Activated T-cell treated with anti-CD3 and anti-CD28 coated beads, Interleukin-2, amount 50 U/mL, for 4 hours (primary cell): ENCODE data around the gene CLOCK. TPM values are rescaled to one million over a fixed set of nuclear protein-coding genes. Genes with fewer than 3 reads are reported as not detected.

Experiments used
- ATAC-seq, 2 donors: fragments of 200-7000 bp; cut with Tn5 transposase; one replicate each; pipeline ENCODE4 v1.10.0; 2021
- DNase-seq: peaks from one replicate; pipeline ENCODE4 v3.0.0-alpha.2; 2020
- H3K27me3 Mint-ChIP-seq: one replicate; pipeline ENCODE4 v1.8.0; 2021; ENCODE audit warnings: low read depth, mixed read lengths
- H3K36me3 Mint-ChIP-seq: one replicate; pipeline ENCODE4 v1.8.0; 2022; ENCODE audit warnings: mixed read lengths; ENCODE audit not compliant: insufficient read depth
- H3K4me1 Mint-ChIP-seq: one replicate; pipeline ENCODE4 v1.8.0; 2021; ENCODE audit warnings: low read depth, mixed read lengths
- H3K4me3 Mint-ChIP-seq: one replicate; pipeline ENCODE4 v1.8.0; 2021; ENCODE audit warnings: mild to moderate bottlenecking, moderate library complexity, mixed read lengths
- H3K9me3 Mint-ChIP-seq: one replicate; pipeline ENCODE4 v1.8.0; 2021; ENCODE audit warnings: mixed read lengths
- total RNA-seq, 3 donors: library from RNA; stranded (reverse); gene quantifications; one replicate each; pipeline ENCODE4 v1.2.1, GENCODE V29; 2021

CLOCK gene
- total RNA-seq, 3 donors from 2014 or later: 10.9 to 14.0 (median 12.4) TPM

GRCh38 chr4:55518442-55518841 is 28.3 kb downstream of the CLOCK start:
- Mint-ChIP-seq H3K9me3 (no peaks in the 10 kb centered on the region), H3K4me3 (no peak overlapping the region), H3K36me3 (peaks cover 4% of the 10 kb centered on the region), H3K27me3 (no peaks in the 10 kb centered on the region), H3K4me1 (peaks cover 4% of the 10 kb centered on the region)
- ATAC-seq: no peak
- no peak for DNase-seq

GRCh38 chr4:55517526-55518229 is 29.0 kb downstream of the CLOCK start:
- no peaks in the 10 kb centered on the region for H3K9me3 Mint-ChIP-seq
- no peak for ATAC-seq
- H3K27me3 Mint-ChIP-seq: no peaks in the 10 kb centered on the region
- DNase-seq: no peak
- no peak overlapping the region for H3K4me3 Mint-ChIP-seq
- peaks cover 4% of the 10 kb centered on the region for H3K4me1 Mint-ChIP-seq
- peaks cover 4% of the 10 kb centered on the region for H3K36me3 Mint-ChIP-seq

- DNase-seq: no peak
- Mint-ChIP-seq H3K36me3 (peaks cover 10% of the 10 kb centered on the region), H3K4me1 (peaks cover 17% of the 10 kb centered on the region), H3K27me3 (no peaks in the 10 kb centered on the region), H3K9me3 (peaks cover 3% of the 10 kb centered on the region), H3K4me3 (no peak overlapping the region)
- ATAC-seq: no peak
Measured at GRCh38 chr4:55512922-55513571, 33.7 kb downstream of the CLOCK start.

- Mint-ChIP-seq H3K36me3 (peaks cover 13% of the 10 kb centered on the region), H3K4me3 (no peak overlapping the region), H3K9me3 (peaks cover 3% of the 10 kb centered on the region), H3K27me3 (no peaks in the 10 kb centered on the region), H3K4me1 (peaks cover 15% of the 10 kb centered on the region)
- no peak for DNase-seq
- ATAC-seq: no peak
Measured at GRCh38 chr4:55512077-55512476, 34.6 kb downstream of the CLOCK start.

GRCh38 chr4:55510685-55511084 is 36.0 kb downstream of the CLOCK start:
- H3K27me3 Mint-ChIP-seq: no peaks in the 10 kb centered on the region
- H3K4me3 Mint-ChIP-seq: no peak overlapping the region
- ATAC-seq (no peak), DNase-seq (no peak)
- peaks cover 3% of the 10 kb centered on the region for H3K9me3 Mint-ChIP-seq
- peaks cover 15% of the 10 kb centered on the region for H3K4me1 Mint-ChIP-seq
- H3K36me3 Mint-ChIP-seq: peaks cover 18% of the 10 kb centered on the region

- Mint-ChIP-seq H3K27me3 (no peaks in the 10 kb centered on the region), H3K4me1 (peaks cover 15% of the 10 kb centered on the region), H3K36me3 (peaks cover 18% of the 10 kb centered on the region), H3K9me3 (peaks cover 3% of the 10 kb centered on the region), H3K4me3 (no peak overlapping the region)
- DNase-seq (no peak), ATAC-seq (no peak)
Measured at GRCh38 chr4:55509266-55509665, 37.4 kb downstream of the CLOCK start.

GRCh38 chr4:55507612-55508011 is 39.1 kb downstream of the CLOCK start:
- H3K27me3 Mint-ChIP-seq: no peaks in the 10 kb centered on the region
- H3K4me3 Mint-ChIP-seq: no peak overlapping the region
- H3K4me1 Mint-ChIP-seq: peaks cover 21% of the 10 kb centered on the region
- DNase-seq (no peak), ATAC-seq (no peak)
- H3K36me3 Mint-ChIP-seq: peaks cover 21% of the 10 kb centered on the region
- peaks cover 3% of the 10 kb centered on the region for H3K9me3 Mint-ChIP-seq

GRCh38 chr4:55503169-55503568 is 43.5 kb downstream of the CLOCK start:
- H3K4me1 Mint-ChIP-seq: peaks cover 8% of the 10 kb centered on the region
- H3K4me3 Mint-ChIP-seq: no peak overlapping the region
- no peak for DNase-seq
- H3K36me3 Mint-ChIP-seq: peaks cover 23% of the 10 kb centered on the region
- peak in 1 of 2 donors; percentile 56 for ATAC-seq
- no peaks in the 10 kb centered on the region for H3K9me3 Mint-ChIP-seq
- H3K27me3 Mint-ChIP-seq: no peaks in the 10 kb centered on the region

- no peak for DNase-seq
- Mint-ChIP-seq H3K27me3 (no peaks in the 10 kb centered on the region), H3K9me3 (no peaks in the 10 kb centered on the region), H3K36me3 (peaks cover 18% of the 10 kb centered on the region), H3K4me1 (peaks cover 8% of the 10 kb centered on the region), H3K4me3 (no peak overlapping the region)
- ATAC-seq: no peak
Measured at GRCh38 chr4:55500072-55500471, 46.6 kb downstream of the CLOCK start.

- H3K36me3 Mint-ChIP-seq: peaks cover 21% of the 10 kb centered on the region
- ATAC-seq (no peak), DNase-seq (no peak)
- H3K27me3 Mint-ChIP-seq: no peaks in the 10 kb centered on the region
- no peaks in the 10 kb centered on the region for H3K9me3 Mint-ChIP-seq
- H3K4me1 Mint-ChIP-seq: peaks cover 8% of the 10 kb centered on the region
- H3K4me3 Mint-ChIP-seq: no peak overlapping the region
Measured at GRCh38 chr4:55499495-55499894, 47.2 kb downstream of the CLOCK start.

GRCh38 chr4:55498051-55498450 is 48.7 kb downstream of the CLOCK start:
- peaks cover 19% of the 10 kb centered on the region for H3K36me3 Mint-ChIP-seq
- DNase-seq (no peak), ATAC-seq (no peak)
- no peaks in the 10 kb centered on the region for H3K9me3 Mint-ChIP-seq
- H3K4me1 Mint-ChIP-seq: peaks cover 4% of the 10 kb centered on the region
- no peaks in the 10 kb centered on the region for H3K27me3 Mint-ChIP-seq
- no peak overlapping the region for H3K4me3 Mint-ChIP-seq

GRCh38 chr4:55491486-55491885 is 55.2 kb downstream of the CLOCK start:
- Mint-ChIP-seq H3K36me3 (peaks cover 14% of the 10 kb centered on the region), H3K27me3 (no peaks in the 10 kb centered on the region), H3K9me3 (no peaks in the 10 kb centered on the region), H3K4me1 (no peaks in the 10 kb centered on the region), H3K4me3 (no peak overlapping the region)
- no peak for DNase-seq
- no peak for ATAC-seq

GRCh38 chr4:55488716-55489115 is 58.0 kb downstream of the CLOCK start:
- H3K9me3 Mint-ChIP-seq: no peaks in the 10 kb centered on the region
- DNase-seq (no peak), ATAC-seq (no peak)
- H3K4me3 Mint-ChIP-seq: no peak overlapping the region
- H3K36me3 Mint-ChIP-seq: peaks cover 6% of the 10 kb centered on the region
- no peaks in the 10 kb centered on the region for H3K27me3 Mint-ChIP-seq
- H3K4me1 Mint-ChIP-seq: no peaks in the 10 kb centered on the region

- H3K36me3 Mint-ChIP-seq: peaks cover 9% of the 10 kb centered on the region
- ATAC-seq (no peak), DNase-seq (no peak)
- no peaks in the 10 kb centered on the region for H3K9me3 Mint-ChIP-seq
- no peaks in the 10 kb centered on the region for H3K4me1 Mint-ChIP-seq
- no peaks in the 10 kb centered on the region for H3K27me3 Mint-ChIP-seq
- H3K4me3 Mint-ChIP-seq: no peak overlapping the region
Measured at GRCh38 chr4:55485821-55486220, 60.9 kb downstream of the CLOCK start.

- ATAC-seq: no peak
- Mint-ChIP-seq H3K4me3 (no peak overlapping the region), H3K27me3 (no peaks in the 10 kb centered on the region), H3K4me1 (no peaks in the 10 kb centered on the region), H3K9me3 (no peaks in the 10 kb centered on the region), H3K36me3 (peaks cover 9% of the 10 kb centered on the region)
- DNase-seq: no peak
Measured at GRCh38 chr4:55483315-55483714, 63.4 kb downstream of the CLOCK start.
